Cardiac septum (tissue), 1 donor: ENCODE measurements around the gene VMAC. TPM values are rescaled to one million over a fixed set of nuclear protein-coding genes. Genes with fewer than 3 reads are reported as not detected.

Experiments used
- DNase-seq: peaks from one replicate; pipeline ENCODE4 v3.0.0-alpha.2; 2020; ENCODE audit warnings: low spot score
- intact Hi-C: fragments of 100-400 bp; cut with DNase I; formaldehyde crosslinking; loops from one replicate; pipeline ENCODE4 v1.14.0; 2022
- total RNA-seq: library from RNA; stranded (reverse); fragmentation: NEBNext Ultra II Directional; extraction: Animal tissue kit (Norgen Biotek cat#: 25700); gene quantifications from one replicate; pipeline ENCODE4 v1.2.1, GENCODE V29; 2021
- donor health status: DM: no; HTN: no; CAD: no.

Gene VMAC
- total RNA-seq, 1 donor from 2014 or later: 2.4 TPM

GRCh38 chr19:5921516-5922160 is 17.0 kb downstream of the VMAC start:
- intact Hi-C loops: no loop called here
- DNase-seq: no peak

GRCh38 chr19:5922161-5922545 is 17.5 kb downstream of the VMAC start:
- intact Hi-C loops: no loop called here
- no peak for DNase-seq

- no peak for DNase-seq
- intact Hi-C loops: no loop called here
Measured at GRCh38 chr19:5923356-5923755, 18.7 kb downstream of the VMAC start.

- intact Hi-C loops: no loop called here
- DNase-seq: no peak
Measured at GRCh38 chr19:5925830-5926427, 21.3 kb downstream of the VMAC start.

- intact Hi-C loops: no loop called here
- peak; percentile 79 for DNase-seq
Measured at GRCh38 chr19:5926641-5927440, 22.2 kb downstream of the VMAC start.

- no peak for DNase-seq
- intact Hi-C loops: no loop called here
Measured at GRCh38 chr19:5927441-5927821, 22.8 kb downstream of the VMAC start.

GRCh38 chr19:5929179-5929578 is 24.5 kb downstream of the VMAC start:
- intact Hi-C loops: no loop called here
- no peak for DNase-seq

GRCh38 chr19:5929625-5930024 is 25.0 kb downstream of the VMAC start:
- intact Hi-C loops: no loop called here
- no peak for DNase-seq

- intact Hi-C loops: no loop called here
- DNase-seq: no peak
Measured at GRCh38 chr19:5931251-5931650, 26.6 kb downstream of the VMAC start.

GRCh38 chr19:5932146-5932545 is 27.5 kb downstream of the VMAC start:
- DNase-seq: no peak
- intact Hi-C loops: no loop called here

- intact Hi-C loops: no loop called here
- DNase-seq: no peak
Measured at GRCh38 chr19:5932609-5933262, 28.1 kb downstream of the VMAC start.

GRCh38 chr19:5933391-5934068 is 28.9 kb downstream of the VMAC start:
- no peak for DNase-seq
- intact Hi-C loops: no loop called here

- intact Hi-C loops: no loop called here
Measured at GRCh38 chr19:5934069-5934401, 29.4 kb downstream of the VMAC start.

GRCh38 chr19:5934774-5935472 is 30.3 kb downstream of the VMAC start:
- intact Hi-C loops: no loop called here
- no peak for DNase-seq

More at GRCh38 chr19:5934069-5934401, 29.4 kb downstream of the VMAC start:
- no peak for DNase-seq

- DNase-seq: no peak
- intact Hi-C loops: no loop called here
Measured at GRCh38 chr19:5935473-5936291, 31.0 kb downstream of the VMAC start.

- no peak for DNase-seq
- intact Hi-C loops: no loop called here
Measured at GRCh38 chr19:5936292-5936592, 31.6 kb downstream of the VMAC start.

GRCh38 chr19:5937550-5937949 is 32.9 kb downstream of the VMAC start:
- intact Hi-C loops: no loop called here
- no peak for DNase-seq

- no peak for DNase-seq
- intact Hi-C loops: no loop called here
Measured at GRCh38 chr19:5940260-5941208, 35.9 kb downstream of the VMAC start.
